ENCODE data around the gene MSANTD4.
"Not testable (repeated sequence)": the region's sequence is repeated elsewhere in the genome, so short reads cannot be mapped to it uniquely, and the experiment has no call there.

MSANTD4 gene

DNA sequence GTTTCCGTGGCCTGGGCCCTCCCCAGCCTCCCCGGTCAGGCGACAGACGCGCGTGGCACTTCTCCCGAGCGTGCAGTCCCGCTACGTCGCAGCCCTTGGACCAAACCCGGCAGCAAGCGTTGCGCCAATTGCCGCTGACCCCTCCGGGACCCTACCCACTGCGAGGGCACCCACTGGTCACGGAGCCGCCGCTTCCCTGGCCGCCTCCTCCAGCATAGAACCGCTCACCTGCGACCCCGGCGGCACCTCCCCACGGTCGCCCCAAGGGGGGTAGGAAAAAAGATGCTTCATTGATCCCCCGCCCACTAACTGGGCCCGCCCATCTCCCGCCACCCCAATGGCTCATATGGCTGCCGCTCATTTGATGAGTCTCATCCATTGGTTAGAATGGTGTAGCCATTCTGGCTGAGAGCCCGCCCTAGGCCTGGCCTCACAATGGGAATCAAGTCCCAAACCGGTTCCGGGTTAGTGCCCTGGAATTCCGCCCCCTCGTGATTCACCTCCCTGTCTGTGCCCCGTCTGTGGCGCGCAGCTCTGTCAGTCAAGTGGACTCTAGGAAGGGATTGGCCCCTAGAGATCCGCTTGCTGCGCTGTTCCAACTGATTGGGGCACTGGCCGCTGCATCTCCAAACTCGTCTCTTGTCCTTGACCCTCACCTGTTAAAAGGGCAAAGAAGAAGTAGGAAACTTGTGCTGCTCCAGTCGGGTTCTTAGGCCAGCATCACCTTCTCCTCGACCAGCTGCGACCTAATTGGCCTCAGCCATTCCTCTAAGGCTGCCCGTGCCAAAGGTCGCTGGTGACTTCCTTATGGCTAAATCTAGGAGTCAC lies at the start of gene MSANTD4:
MSANTD4 (minus strand) TSS at position 274 of the 828 bp plus-strand sequence. CDS start 11,323 bp downstream, outside the sequence.
- DNase-seq (ENCODE audit: extremely low read depth in 1 of 2, low read depth in 1 of 2) = peak; percentile 85 to 91

GRCh38 chr11:106070606-106071005 lies 48.6 kb upstream of the MSANTD4 start:
- no peak for DNase-seq (ENCODE audit: extremely low read depth in 1 of 2, low read depth in 1 of 2)

DNA sequence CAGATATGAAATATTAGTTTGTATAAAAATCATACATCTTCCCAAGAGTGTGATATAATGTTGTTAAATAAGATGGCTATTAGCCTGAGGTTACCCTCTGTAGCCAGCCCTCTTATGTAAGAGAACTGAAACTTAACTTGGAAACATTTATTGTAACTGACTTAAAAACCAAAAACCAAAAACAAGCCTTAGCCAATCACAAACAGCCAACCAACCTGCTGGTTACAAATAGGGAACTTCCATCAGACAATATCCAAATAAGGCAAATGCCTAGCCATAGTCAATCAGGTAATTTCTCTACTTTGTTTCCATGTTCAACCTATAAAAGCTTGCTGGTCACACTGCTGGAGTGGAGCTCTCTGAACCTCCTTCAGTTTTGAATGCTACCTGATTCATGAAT lies 41.0 kb upstream of the MSANTD4 start:
- DNase-seq (ENCODE audit: extremely low read depth in 1 of 2, low read depth in 1 of 2) = no peak

GRCh38 chr11:106061954-106062949 lies 40.2 kb upstream of the MSANTD4 start:
- no peak for DNase-seq (ENCODE audit: extremely low read depth in 1 of 2, low read depth in 1 of 2)

DNA sequence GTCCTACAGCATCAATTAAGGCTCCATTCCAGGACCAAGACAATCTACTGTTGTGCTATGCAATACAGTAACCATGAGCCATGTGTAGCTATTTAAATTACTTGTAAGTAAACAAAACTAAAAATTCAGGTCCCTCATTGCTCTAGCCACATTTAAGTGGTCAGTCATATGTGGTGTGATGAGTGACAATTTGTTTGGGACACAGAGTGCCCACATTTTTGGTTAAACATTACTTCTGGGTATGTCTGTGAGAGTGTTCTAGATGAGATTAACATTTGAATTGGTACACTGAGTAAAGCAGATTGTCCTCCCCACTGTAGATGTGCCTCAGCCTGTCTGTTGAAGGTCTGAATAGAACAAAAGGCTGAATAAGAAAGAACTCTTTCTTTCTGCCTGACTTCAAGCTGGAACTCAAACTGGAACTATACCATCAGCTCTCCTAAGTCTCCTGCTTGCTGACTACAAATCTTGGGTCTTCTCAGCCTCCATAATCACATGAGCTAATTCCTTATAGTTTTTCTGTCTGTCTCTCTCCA lies 39.3 kb upstream of the MSANTD4 start:
- DNase-seq (ENCODE audit: extremely low read depth in 1 of 2, low read depth in 1 of 2) = no peak

DNA sequence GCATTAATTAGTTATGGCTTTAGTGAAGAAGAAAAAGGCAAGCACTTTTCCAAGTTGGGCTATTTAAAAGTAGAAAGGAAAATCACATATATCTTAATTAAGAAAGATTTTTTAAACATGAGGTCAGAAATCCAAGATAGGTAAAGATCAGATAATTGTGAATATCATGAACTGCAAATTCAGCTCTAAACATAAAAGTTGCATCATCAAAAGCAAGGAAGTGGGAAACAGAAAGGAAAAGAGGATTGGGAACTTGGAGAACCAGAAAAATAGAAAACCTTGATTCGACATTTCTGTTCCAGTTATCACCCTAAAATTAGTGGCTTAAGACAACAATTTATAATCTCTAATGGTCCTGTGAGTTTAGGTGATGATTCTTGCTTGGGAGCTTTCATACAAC lies 37.6 kb upstream of the MSANTD4 start:
- DNase-seq (ENCODE audit: extremely low read depth in 1 of 2, low read depth in 1 of 2) = no peak

DNA sequence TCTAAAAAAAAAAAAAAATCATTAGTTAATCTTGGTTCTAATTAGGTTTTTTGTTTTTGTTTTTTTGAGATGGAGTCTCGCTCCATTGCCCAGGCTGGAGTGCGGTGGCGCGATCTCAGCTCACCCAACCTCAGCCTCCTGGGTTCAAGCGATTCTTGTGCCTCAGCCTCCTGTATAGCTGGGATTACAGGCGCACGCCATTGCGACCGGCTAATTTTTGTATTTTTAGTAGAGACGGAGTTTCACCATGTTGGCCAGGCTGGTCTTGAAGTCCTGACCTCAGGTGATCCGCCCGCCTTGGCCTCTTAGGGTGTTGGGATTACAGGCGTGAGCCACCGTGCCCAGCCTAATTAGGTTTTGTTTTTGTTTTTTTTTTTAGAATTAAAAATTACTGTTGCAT lies 36.3 kb upstream of the MSANTD4 start:
- not testable (repeated sequence) for DNase-seq (ENCODE audit: extremely low read depth in 1 of 2, low read depth in 1 of 2)

DNA sequence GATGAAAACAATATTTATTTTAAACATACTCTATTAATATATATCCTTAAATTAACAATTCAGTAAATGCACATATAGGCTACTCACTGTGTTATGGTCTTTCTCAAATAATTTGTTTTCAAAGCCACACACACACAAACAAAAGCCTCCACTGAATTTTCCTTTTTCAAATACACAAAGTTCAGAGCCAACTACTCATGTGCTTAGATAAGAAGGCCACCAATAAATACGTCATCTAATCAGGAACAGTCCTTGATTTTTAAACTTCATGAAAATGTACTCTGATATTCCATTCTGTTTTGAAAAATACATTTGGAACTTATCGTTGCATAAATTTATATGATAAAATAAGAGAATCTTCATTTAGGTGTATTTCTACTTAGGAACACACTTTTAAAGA lies 29.1 kb upstream of the MSANTD4 start:
- no peak for DNase-seq (ENCODE audit: extremely low read depth in 1 of 2, low read depth in 1 of 2)

- DNase-seq (ENCODE audit: extremely low read depth in 1 of 2, low read depth in 1 of 2) = no peak
Observed at GRCh38 chr11:106049727-106050476, 27.9 kb upstream of the MSANTD4 start.

DNA sequence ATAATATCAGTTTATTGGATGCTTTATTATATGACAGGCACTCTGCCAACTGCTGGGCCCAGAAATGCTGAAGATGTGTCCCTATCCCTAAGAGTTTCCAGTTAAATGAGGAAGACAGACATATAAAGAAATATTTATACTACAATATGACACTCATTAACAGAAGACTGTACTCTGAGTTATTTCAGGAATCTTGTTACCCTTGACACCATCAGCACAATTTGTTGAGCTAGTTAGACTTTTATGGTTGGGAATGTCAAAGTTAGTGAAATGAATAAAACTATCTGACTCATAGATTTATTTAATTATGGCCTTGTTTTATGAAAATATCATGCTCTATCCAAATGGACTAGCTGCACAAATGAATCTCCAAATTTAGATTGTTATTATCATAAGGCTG lies 25.6 kb upstream of the MSANTD4 start:
- no peak for DNase-seq (ENCODE audit: extremely low read depth in 1 of 2, low read depth in 1 of 2)

GRCh38 chr11:106043540-106043939 lies 21.5 kb upstream of the MSANTD4 start:
- DNase-seq (ENCODE audit: extremely low read depth in 1 of 2, low read depth in 1 of 2) = no peak

GRCh38 chr11:106032861-106033260 lies 10.8 kb upstream of the MSANTD4 start:
- DNase-seq (ENCODE audit: extremely low read depth in 1 of 2, low read depth in 1 of 2) = no peak

- no peak for DNase-seq (ENCODE audit: extremely low read depth in 1 of 2, low read depth in 1 of 2)
Observed at GRCh38 chr11:106031936-106032335, 9.9 kb upstream of the MSANTD4 start.

GRCh38 chr11:106031202-106031810 lies 9.3 kb upstream of the MSANTD4 start:
- DNase-seq (ENCODE audit: extremely low read depth in 1 of 2, low read depth in 1 of 2) = no peak

GRCh38 chr11:106030609-106031008 lies 8.6 kb upstream of the MSANTD4 start:
- no peak for DNase-seq (ENCODE audit: extremely low read depth in 1 of 2, low read depth in 1 of 2)

DNA sequence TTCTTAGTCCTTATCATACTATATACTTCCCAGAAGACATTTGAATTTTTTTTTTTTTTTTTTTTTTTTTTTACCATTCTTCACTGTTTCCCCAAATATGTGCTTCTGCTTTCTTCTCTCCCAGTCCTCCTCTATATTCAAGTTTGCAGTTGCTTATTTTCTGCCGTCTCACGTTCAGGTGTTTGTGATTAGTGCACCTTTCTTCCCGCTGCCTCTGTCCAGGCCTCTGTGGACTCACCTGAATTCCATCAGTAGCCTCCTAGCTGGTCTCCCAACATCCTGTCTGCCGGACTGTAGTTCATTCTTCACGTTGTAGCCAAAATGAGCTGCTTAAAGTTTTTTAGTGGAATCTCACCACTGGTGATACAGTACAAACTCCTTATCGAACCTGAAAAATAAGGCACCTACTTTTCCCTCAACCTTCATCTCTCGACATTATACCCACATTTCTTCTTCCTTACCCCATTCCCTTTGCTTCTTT lies 795 bp upstream of the MSANTD4 start:
- no peak for DNase-seq (ENCODE audit: extremely low read depth in 1 of 2, low read depth in 1 of 2)

DNA sequence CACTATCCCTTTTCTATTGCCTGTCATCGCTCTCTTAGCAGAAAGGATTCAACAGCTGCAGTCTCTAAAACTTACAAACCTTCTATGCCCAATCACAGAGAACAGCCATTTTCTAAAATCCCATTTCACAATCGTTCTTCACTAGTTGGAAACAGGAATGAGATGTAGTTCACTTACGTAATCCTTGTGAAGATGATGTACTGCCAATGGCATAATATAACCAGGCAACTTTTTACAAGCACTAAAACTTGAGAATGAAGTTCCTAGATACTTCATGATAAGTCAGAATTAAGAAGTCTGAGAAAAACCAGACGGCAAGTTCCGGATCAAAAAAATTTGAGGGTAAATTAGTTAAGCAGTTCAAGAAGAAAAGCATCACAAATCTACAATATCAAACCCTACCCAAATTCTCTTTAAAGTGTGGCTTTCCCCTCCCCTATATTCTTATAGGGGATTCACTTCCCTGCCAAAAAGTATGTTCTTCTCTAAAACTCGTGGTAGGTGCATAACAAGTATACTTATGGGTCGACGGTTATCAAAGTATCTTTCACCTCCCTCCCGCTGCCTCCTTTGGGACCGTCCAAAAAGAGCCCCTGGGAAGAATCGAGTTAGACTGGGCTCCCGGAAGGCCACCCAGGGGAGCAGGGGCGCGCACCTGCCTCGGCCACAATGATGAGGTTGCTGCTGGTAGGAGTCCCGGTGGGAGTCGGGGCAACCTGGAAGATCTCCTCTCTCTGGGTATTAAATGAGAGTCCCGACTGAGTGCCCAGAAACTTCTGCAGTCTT lies 666 bp downstream of the MSANTD4 start:
- no peak for DNase-seq (ENCODE audit: extremely low read depth in 1 of 2, low read depth in 1 of 2)

DNA sequence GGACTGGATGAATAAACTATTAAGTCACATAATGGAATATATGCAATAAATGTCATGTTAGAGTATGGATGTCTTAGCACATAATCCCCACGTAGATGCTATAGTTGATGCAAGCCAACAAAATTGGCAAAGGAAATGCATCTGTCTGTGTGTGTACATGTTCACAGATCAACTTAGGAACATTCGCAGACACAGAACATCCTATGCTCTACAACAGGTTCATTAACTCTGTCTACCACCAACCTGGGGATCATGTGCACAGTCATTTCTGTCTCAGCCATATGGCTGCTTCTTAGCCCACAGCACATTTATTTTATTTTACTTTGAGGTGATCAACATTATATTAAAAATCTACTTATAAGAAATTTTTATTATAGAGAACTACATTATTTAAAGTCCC lies 4.9 kb downstream of the MSANTD4 start:
- DNase-seq (ENCODE audit: extremely low read depth in 1 of 2, low read depth in 1 of 2) = no peak

- DNase-seq (ENCODE audit: extremely low read depth in 1 of 2, low read depth in 1 of 2) = no peak
Observed at GRCh38 chr11:106015066-106015465, 7.0 kb downstream of the MSANTD4 start.

All from activated CD8-positive, alpha-beta memory T cell treated with anti-CD3 and anti-CD28 coated beads for 1 hour (primary cell).